HepG2 (cell line): ENCODE measurements around the gene MRPL43. TPM values are rescaled to one million over a fixed set of nuclear protein-coding genes. Genes with fewer than 3 reads are reported as not detected.
A peak's percentile ranks its signal among the peaks of the same experiment; 100 is the strongest.

Source experiments
- ELF1 ChIP-seq: sonication (generic); formaldehyde crosslinking; IDR thresholded peaks from 2 replicates; pipeline ENCODE4 v1.4.0; 2020; ENCODE audit warnings: missing genetic modification reagents
- HNRNPLL ChIP-seq: fragments of 200-400 bp; formaldehyde crosslinking; IDR thresholded peaks from 2 replicates; pipeline ENCODE4 v1.6.1; 2017; ENCODE audit warnings: mild to moderate bottlenecking, low read depth, low read length; ENCODE audit not compliant: poor library complexity, severe bottlenecking
- KAT7 ChIP-seq: IDR thresholded peaks from 2 replicates; pipeline ENCODE4 v1.6.1; 2018; ENCODE audit warnings: borderline replicate concordance, missing compliant biosample characterization
- KMT2B ChIP-seq: IDR thresholded peaks from 2 replicates; pipeline ENCODE4 v1.6.1; 2016; ENCODE audit warnings: missing genetic modification reagents, missing compliant biosample characterization
- MAFF ChIP-seq: IDR thresholded peaks from 2 replicates; pipeline ENCODE4 v1.6.1; 2011; ENCODE audit warnings: low read depth, low read length, improper control_type of control experiment
- NFIB ChIP-seq: sonication (generic); formaldehyde crosslinking; IDR thresholded peaks from 2 replicates; pipeline ENCODE4 v1.9.0; 2021; ENCODE audit warnings: missing genetic modification reagents, mild to moderate bottlenecking, borderline replicate concordance
- NFIC ChIP-seq: IDR thresholded peaks from 2 replicates; pipeline ENCODE4 v1.6.1; 2012; ENCODE audit warnings: mild to moderate bottlenecking, low read length, inconsistent platforms
- NR2F1 ChIP-seq, 2 experiments: fragments of 450-650 bp in 1 of 2; formaldehyde crosslinking in 1 of 2; IDR thresholded peaks; 2 replicates each; pipeline versions ENCODE4 v1.5.0 to v1.6.1; 2016 to 2020; ENCODE audit warnings: mild to moderate bottlenecking in 1 of 2, missing compliant biosample characterization in 1 of 2, missing genetic modification reagents in 1 of 2, moderate library complexity in 1 of 2
- REL ChIP-seq: sonication (generic); formaldehyde crosslinking; conservative IDR thresholded peaks from 2 replicates; pipeline ENCODE4 v1.8.0; 2022; ENCODE audit warnings: mild to moderate bottlenecking, missing genetic modification reagents, moderate library complexity
- RFX3 ChIP-seq: IDR thresholded peaks from 2 replicates; pipeline ENCODE4 v1.6.1; 2016; ENCODE audit warnings: missing biosample characterization, missing genetic modification reagents
- TMF1 ChIP-seq: sonication (generic); formaldehyde crosslinking; IDR thresholded peaks from 2 replicates; pipeline ENCODE4 v1.8.1; 2022; ENCODE audit warnings: low read depth, missing genetic modification reagents
- ZFY ChIP-seq: sonication (generic); formaldehyde crosslinking; IDR thresholded peaks from 2 replicates; pipeline ENCODE4 v1.4.0; 2020; ENCODE audit warnings: missing genetic modification reagents
- ZNF253 ChIP-seq: sonication (generic); formaldehyde crosslinking; IDR thresholded peaks from 2 replicates; pipeline ENCODE4 v1.8.0; 2022; ENCODE audit warnings: mild to moderate bottlenecking, missing genetic modification reagents, borderline replicate concordance
- ZNF543 ChIP-seq: sonication (generic); formaldehyde crosslinking; IDR thresholded peaks from 2 replicates; pipeline ENCODE4 v1.4.0; 2020; ENCODE audit warnings: mild to moderate bottlenecking, missing genetic modification reagents
- ZNF720 ChIP-seq: sonication (generic); formaldehyde crosslinking; IDR thresholded peaks from 2 replicates; pipeline ENCODE4 v1.4.0; 2020; ENCODE audit warnings: missing genetic modification reagents
- ZNF747 ChIP-seq: sonication (generic); formaldehyde crosslinking; IDR thresholded peaks from 2 replicates; pipeline ENCODE4 v1.8.1; 2023; ENCODE audit warnings: missing genetic modification reagents, mild to moderate bottlenecking, borderline replicate concordance
- ZNF768 ChIP-seq: sonication (generic); formaldehyde crosslinking; IDR thresholded peaks from 2 replicates; pipeline ENCODE4 v1.4.0; 2020; ENCODE audit warnings: missing genetic modification reagents
- ZNF788 ChIP-seq: sonication (generic); formaldehyde crosslinking; IDR thresholded peaks from 2 replicates; pipeline ENCODE4 v1.5.0; 2020; ENCODE audit warnings: mild to moderate bottlenecking, missing genetic modification reagents, borderline replicate concordance
- polyA plus RNA-seq, 8 experiments: library from polyadenylated mRNA; depleted of rRNA in 3 of 8; stranded (reverse) in 7 of 8; unstranded in 1 of 8; fragments of >200 nt; fragmentation: Illumina TruSeq in 4 of 8; extraction: Trizol in 4 of 8; gene quantifications; 2 replicates each; pipeline versions ENCODE4 v1.2.1 to v1.2.3, GENCODE V29; 2011 to 2016; ENCODE audit warnings: low read depth in 4 of 8, missing spikeins in 1 of 8, mixed read lengths in 1 of 8; ENCODE audit not compliant: insufficient read depth in 1 of 8
- total RNA-seq, 5 experiments: library from RNA; depleted of rRNA; stranded (reverse); fragments of >200 nt; fragmentation: Illumina TruSeq; extraction: Trizol; gene quantifications; 2 replicates each; pipeline ENCODE4 v1.2.3, GENCODE V29; 2016; ENCODE audit warnings: low read depth in 1 of 5
- TF ChIP-seq, protein P1 (sequence below): sonication (generic); formaldehyde crosslinking; IDR thresholded peaks from 2 replicates; pipeline ENCODE4 v1.4.0; 2020; ENCODE audit warnings: missing genetic modification reagents, borderline replicate concordance
- TF ChIP-seq, protein P2 (sequence below): IDR thresholded peaks from 2 replicates; pipeline ENCODE4 v1.6.1; 2016; ENCODE audit warnings: missing compliant biosample characterization, missing genetic modification reagents, borderline replicate concordance
- TF ChIP-seq, protein P3 (sequence below): sonication (generic); formaldehyde crosslinking; IDR thresholded peaks from 2 replicates; pipeline ENCODE4 v1.4.0; 2020; ENCODE audit warnings: missing genetic modification reagents
- TF ChIP-seq, protein P4 (sequence below): sonication (generic); formaldehyde crosslinking; IDR thresholded peaks from 2 replicates; pipeline ENCODE4 v1.4.0; 2020; ENCODE audit warnings: mild to moderate bottlenecking, low read depth, missing genetic modification reagents

The MRPL43 gene
- total and polyA plus RNA-seq, 2 of the 13 experiments (the other 11 are each of a cell fraction or from before 2014, with no cell fraction given): 71.0 to 73.7 TPM

DNA sequence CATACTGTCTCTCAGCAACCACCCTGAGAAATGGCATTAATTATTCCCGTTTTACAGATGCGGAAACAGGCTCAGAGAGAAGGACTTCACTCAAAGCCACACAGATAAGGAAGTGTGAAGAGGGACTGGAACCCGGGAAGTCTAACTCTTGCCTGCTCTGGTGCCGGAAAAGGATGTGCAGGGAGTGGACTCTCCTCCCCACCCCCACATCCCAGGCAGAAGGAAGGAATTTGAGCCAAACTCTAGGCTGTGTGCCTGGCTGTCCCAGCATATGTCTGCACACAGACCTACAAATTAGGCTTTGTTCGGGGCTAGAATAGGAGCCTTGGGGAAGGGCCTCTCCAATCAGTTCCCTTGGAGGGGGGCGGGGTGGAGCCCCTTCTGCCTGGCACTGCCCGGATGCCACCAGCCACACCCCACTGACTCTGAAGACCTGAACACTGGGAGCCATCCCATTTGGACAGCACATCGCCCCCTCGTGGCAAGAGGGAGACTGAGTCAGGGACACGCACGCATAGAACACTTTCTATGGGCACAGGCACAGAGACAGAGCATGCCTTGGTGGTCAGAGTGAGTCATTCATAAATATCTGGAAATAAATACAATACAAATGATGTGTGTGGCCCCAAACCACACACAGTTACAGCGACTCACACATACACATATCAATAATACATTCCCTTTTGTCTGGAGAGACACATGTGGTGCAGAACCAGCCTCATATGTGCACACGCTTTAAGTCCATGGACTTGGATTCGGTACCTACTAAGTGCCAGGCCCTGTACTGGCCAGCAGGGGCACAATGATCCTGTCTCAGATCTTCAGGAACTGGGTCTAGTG, 25.4 kb upstream of the MRPL43 start (continued):
- TF ChIP-seq, protein P1, sequence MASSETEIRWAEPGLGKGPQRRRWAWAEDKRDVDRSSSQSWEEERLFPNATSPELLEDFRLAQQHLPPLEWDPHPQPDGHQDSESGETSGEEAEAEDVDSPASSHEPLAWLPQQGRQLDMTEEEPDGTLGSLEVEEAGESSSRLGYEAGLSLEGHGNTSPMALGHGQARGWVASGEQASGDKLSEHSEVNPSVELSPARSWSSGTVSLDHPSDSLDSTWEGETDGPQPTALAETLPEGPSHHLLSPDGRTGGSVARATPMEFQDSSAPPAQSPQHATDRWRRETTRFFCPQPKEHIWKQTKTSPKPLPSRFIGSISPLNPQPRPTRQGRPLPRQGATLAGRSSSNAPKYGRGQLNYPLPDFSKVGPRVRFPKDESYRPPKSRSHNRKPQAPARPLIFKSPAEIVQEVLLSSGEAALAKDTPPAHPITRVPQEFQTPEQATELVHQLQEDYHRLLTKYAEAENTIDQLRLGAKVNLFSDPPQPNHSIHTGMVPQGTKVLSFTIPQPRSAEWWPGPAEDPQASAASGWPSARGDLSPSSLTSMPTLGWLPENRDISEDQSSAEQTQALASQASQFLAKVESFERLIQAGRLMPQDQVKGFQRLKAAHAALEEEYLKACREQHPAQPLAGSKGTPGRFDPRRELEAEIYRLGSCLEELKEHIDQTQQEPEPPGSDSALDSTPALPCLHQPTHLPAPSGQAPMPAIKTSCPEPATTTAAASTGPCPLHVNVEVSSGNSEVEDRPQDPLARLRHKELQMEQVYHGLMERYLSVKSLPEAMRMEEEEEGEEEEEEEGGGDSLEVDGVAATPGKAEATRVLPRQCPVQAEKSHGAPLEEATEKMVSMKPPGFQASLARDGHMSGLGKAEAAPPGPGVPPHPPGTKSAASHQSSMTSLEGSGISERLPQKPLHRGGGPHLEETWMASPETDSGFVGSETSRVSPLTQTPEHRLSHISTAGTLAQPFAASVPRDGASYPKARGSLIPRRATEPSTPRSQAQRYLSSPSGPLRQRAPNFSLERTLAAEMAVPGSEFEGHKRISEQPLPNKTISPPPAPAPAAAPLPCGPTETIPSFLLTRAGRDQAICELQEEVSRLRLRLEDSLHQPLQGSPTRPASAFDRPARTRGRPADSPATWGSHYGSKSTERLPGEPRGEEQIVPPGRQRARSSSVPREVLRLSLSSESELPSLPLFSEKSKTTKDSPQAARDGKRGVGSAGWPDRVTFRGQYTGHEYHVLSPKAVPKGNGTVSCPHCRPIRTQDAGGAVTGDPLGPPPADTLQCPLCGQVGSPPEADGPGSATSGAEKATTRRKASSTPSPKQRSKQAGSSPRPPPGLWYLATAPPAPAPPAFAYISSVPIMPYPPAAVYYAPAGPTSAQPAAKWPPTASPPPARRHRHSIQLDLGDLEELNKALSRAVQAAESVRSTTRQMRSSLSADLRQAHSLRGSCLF: no peak
- TF ChIP-seq NFIB (CRISPR knock-in tag) (no peak), ZFY (CRISPR knock-in tag) (no peak), NR2F1 (CRISPR knock-in tag; IDR thresholded peaks at IDR 0.05) (no peak), ZNF768 (CRISPR knock-in tag) (0 out of 2 replicates have a peak, but pooled peaks have one; percentile 28), ZNF720 (0 out of 2 replicates have a peak, but pooled peaks have one; percentile 7), ZNF253 (CRISPR knock-in tag) (no peak), RFX3 (CRISPR knock-in tag) (no peak), REL (CRISPR knock-in tag) (no peak), HNRNPLL (no peak), ZNF747 (no peak; the same call in 1 of the 2 replicates), MAFF (no peak), ZNF543 (peak; percentile 52; the same call in 1 of the 2 replicates), TMF1 (CRISPR knock-in tag) (no peak), NFIC (no peak), ELF1 (no peak), KAT7 (CRISPR knock-in tag) (no peak), ZNF788 (CRISPR knock-in tag) (no peak), KMT2B (peak; percentile 42; the same call in 1 of the 2 replicates)
- TF ChIP-seq, protein P2, sequence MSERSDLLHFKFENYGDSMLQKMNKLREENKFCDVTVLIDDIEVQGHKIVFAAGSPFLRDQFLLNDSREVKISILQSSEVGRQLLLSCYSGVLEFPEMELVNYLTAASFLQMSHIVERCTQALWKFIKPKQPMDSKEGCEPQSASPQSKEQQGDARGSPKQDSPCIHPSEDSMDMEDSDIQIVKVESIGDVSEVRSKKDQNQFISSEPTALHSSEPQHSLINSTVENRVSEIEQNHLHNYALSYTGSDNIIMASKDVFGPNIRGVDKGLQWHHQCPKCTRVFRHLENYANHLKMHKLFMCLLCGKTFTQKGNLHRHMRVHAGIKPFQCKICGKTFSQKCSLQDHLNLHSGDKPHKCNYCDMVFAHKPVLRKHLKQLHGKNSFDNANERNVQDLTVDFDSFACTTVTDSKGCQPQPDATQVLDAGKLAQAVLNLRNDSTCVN (CRISPR knock-in tag): peak; percentile 34; the same call in 1 of the 2 replicates
- TF ChIP-seq, protein P3, sequence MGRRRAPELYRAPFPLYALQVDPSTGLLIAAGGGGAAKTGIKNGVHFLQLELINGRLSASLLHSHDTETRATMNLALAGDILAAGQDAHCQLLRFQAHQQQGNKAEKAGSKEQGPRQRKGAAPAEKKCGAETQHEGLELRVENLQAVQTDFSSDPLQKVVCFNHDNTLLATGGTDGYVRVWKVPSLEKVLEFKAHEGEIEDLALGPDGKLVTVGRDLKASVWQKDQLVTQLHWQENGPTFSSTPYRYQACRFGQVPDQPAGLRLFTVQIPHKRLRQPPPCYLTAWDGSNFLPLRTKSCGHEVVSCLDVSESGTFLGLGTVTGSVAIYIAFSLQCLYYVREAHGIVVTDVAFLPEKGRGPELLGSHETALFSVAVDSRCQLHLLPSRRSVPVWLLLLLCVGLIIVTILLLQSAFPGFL: no peak
- TF ChIP-seq, protein P4, sequence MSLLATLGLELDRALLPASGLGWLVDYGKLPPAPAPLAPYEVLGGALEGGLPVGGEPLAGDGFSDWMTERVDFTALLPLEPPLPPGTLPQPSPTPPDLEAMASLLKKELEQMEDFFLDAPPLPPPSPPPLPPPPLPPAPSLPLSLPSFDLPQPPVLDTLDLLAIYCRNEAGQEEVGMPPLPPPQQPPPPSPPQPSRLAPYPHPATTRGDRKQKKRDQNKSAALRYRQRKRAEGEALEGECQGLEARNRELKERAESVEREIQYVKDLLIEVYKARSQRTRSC (CRISPR knock-in tag): no peak
